HTERT RPE-1 (cell line): ENCODE measurements around the gene SNU13.
"Not testable (repeated sequence)": the region's sequence is repeated elsewhere in the genome, so short reads cannot be mapped to it uniquely, and the experiment has no call there.

Source experiments
- in situ Hi-C: fragments of 300-500 bp; cut with MboI; formaldehyde crosslinking; loops from 4 replicates; pipeline ENCODE4 v1.14.3; 2020; ENCODE audit warnings: low sequenced_read_pairs

SNU13 gene

GRCh38 chr22:41647771-41648170 is 40.9 kb downstream of the SNU13 start:
- in situ Hi-C loops = no loop called here

DNA sequence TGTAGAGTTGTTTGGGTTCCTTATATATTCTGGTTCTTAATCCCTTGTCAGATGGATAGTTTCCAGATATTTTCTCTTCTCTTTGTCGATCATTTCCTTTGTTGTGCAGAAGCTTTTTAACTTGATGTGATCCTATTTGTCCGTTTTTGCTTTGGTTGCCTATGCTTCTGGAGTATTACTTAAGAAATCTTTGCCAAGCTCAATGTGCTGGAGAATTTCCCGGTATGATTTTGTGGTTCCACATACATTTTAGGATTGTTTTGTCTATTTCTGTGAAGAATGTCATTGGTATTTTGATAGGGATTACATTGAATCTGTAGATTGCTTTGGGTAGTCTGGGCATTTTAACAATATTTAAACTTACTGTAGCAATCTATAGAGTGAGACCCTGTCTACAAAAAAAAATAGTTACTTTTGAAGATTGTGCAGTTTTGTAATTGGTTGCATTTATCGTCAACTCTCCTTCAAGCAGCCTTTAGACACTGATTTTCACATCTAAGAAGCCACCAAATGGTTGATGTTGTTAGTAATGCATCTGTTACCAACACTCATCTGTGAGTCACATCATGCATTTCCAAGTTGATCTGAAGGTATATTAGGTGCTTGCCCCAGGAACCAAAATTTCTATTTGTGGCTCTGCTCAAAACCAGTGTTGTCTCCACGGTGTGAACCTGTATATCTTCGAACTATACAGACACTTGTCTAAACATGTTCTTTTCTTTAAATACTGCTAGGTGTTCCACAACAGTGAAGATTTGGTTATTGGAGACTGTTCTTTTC is 46.1 kb downstream of the SNU13 start:
- in situ Hi-C loops = no loop called here

DNA sequence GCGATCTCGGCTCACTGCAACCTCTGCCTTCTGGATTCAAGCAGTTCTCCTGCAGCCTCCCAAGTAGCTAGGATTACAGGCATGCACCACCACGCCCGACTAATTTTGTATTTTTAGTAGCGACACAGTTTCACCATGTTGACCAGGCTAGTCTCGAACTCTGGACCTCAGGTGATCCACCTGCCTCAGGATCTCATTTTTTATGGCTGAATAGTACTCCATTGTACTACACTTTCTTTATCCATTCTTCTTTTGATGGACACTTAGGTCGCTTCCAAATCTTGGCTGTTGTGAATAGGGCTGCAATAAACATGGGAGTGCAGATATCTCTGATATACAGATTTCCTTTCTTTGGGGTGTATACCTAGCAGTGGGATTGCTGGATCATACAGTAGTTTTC is 46.8 kb downstream of the SNU13 start:
- in situ Hi-C loops = no loop called here

DNA sequence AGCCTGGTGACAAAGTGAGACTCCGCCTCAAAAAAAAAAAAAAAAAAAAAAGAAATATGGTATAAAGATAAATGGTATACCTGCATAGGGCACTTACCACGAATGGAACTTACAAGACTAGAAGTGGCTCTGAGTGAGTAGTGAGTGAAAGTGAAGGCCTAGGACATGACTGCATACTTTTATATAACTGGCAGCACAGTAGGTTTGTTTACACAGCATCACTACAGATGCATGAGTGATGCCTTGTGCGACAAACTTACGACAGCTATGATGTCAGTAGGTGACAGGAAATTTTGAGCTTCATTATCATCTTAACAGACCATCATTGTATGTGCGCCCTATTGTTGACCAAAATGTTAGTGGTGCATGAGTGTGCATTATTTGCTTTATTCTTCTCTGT is 49.9 kb downstream of the SNU13 start:
- in situ Hi-C loops = no loop called here

DNA sequence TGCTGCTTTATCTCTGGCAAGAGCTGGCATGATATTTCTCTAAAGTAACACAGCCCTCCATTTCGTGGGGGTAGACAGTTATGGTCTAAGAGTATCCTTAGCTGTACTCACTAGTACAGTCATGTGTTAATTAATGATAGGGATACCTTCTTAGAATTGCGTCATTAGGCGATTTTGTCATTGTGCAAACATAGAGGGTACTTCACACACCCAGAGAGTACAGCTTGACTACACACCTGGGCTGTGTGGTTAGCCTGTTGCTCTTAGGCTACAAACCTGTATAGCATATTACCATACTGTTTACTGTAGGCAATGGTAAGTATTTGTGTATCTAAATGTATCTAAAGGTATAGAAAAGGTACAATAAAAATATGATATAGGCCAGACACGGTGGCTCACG is 50.5 kb downstream of the SNU13 start:
- in situ Hi-C loops = no loop called here

GRCh38 chr22:41637623-41638022 is 51.0 kb downstream of the SNU13 start:
- in situ Hi-C loops = not testable (repeated sequence)

DNA sequence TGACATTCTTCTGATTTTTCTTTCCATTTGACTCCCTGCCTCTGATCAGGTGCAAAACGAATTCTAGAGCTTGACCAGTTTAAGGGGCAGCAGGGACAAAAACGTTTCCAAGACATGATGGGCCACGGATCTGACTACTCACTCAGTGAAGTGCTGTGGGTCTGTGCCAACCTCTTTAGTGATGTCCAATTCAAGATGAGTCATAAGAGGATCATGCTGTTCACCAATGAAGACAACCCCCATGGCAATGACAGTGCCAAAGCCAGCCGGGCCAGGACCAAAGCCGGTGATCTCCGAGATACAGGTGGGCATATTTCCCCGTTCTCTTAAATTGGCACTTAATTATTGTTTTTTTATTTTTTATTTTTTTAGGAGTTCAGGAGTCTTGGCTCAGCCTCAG is 52.2 kb downstream of the SNU13 start:
- in situ Hi-C loops = no loop called here

GRCh38 chr22:41634610-41635009 is 54.1 kb downstream of the SNU13 start:
- in situ Hi-C loops = not testable (repeated sequence)

DNA sequence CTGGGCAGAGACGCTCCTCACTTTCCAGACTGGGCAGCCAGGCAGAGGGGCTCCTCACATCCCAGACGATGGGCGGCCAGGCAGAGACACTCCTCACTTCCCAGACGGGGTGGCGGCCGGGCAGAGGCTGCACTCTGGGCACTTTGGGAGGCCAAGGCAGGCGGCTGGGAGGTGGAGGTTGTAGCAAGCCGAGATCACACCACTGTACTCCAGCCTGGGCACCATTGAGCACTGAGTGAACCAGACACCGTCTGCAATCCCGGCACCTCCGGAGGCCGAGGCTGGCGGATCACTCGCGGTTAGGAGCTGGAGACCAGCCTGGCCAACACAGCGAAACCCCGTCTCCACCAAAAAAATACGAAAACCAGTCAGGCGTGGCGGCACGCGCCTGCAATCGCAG is 57.1 kb downstream of the SNU13 start:
- in situ Hi-C loops = not testable (repeated sequence)

DNA sequence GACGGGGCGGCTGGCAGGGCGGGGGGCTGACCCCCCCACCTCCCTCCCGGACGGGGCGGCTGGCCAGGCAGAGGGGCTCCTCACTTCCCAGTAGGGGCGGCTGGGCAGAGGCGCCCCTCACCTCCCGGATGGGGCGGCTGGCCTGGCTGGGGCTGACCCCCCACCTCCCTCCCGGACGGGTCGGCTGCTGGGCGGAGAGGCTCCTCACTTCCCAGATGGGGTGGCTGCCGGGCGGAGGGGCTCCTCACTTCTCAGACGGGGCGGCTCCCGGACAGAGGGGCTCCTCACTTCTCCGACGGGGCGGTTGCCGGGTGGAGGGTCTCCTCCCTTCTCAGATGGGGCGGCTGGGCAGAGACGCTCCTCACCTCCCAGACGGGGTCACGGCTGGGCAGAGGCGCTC is 57.6 kb downstream of the SNU13 start:
- in situ Hi-C loops = not testable (repeated sequence)

- in situ Hi-C loops = no loop called here
Measured at GRCh38 chr22:41625577-41625976, 63.1 kb downstream of the SNU13 start.
